MM.1S (cell line): ENCODE data around the gene GZF1.

Experiments
- DNase-seq: peaks from one replicate; pipeline ENCODE4 v3.0.0-alpha.2; 2015
- H2AFZ ChIP-seq: fragments of 300-600 bp; sonication (generic); 2 replicates; pipeline ENCODE4 v1.6.0; 2016; ENCODE audit warnings: antibody characterized with exemption, low read length
- H3F3A ChIP-seq: fragments of 300-600 bp; sonication (generic); 2 replicates; pipeline ENCODE4 v1.6.1; 2016; ENCODE audit warnings: mild to moderate bottlenecking, antibody characterized with exemption, low read length, moderate library complexity, mixed read lengths; ENCODE audit not compliant: insufficient read depth
- H3K27ac ChIP-seq: fragments of 300-600 bp; sonication (generic); 2 replicates; pipeline ENCODE4 v1.5.1; 2016; ENCODE audit warnings: mild to moderate bottlenecking, low read length
- H3K27me3 ChIP-seq: fragments of 300-600 bp; sonication (generic); replicated peaks from 2 replicates; pipeline ENCODE4 v1.6.0; 2016; ENCODE audit warnings: low read length; ENCODE audit not compliant: insufficient read depth
- H3K36me3 ChIP-seq: fragments of 300-600 bp; sonication (generic); replicated peaks from 2 replicates; pipeline ENCODE4 v1.6.1; 2016; ENCODE audit warnings: mild to moderate bottlenecking, low read length, mixed read lengths; ENCODE audit not compliant: insufficient read depth
- H3K4me1 ChIP-seq: fragments of 300-600 bp; sonication (generic); 2 replicates; pipeline ENCODE4 v1.6.1; 2016; ENCODE audit warnings: low read length, mixed read lengths
- H3K4me2 ChIP-seq: fragments of 300-600 bp; sonication (generic); 2 replicates; pipeline ENCODE4 v1.6.0; 2016; ENCODE audit warnings: low read depth, low read length
- H3K4me3 ChIP-seq: fragments of 300-600 bp; sonication (generic); 2 replicates; pipeline ENCODE4 v1.5.1; 2016; ENCODE audit warnings: low read length, mixed read lengths
- H3K79me2 ChIP-seq: fragments of 300-600 bp; sonication (generic); 2 replicates; pipeline ENCODE4 v1.6.1; 2016; ENCODE audit warnings: mixed run types, low read length, mixed read lengths
- H3K9ac ChIP-seq: fragments of 300-600 bp; sonication (generic); 2 replicates; pipeline ENCODE4 v1.6.1; 2016; ENCODE audit warnings: low read length, mixed read lengths
- H3K9me2 ChIP-seq: fragments of 300-600 bp; sonication (generic); replicated peaks from 2 replicates; pipeline ENCODE4 v1.6.1; 2016; ENCODE audit warnings: mild to moderate bottlenecking, low read length, mixed read lengths; ENCODE audit not compliant: insufficient read depth
- H3K9me3 ChIP-seq: fragments of 300-600 bp; sonication (generic); replicated peaks from 2 replicates; pipeline ENCODE4 v1.6.1; 2016; ENCODE audit warnings: mild to moderate bottlenecking, low read length, mixed read lengths; ENCODE audit not compliant: insufficient read depth
- H4K20me1 ChIP-seq: fragments of 300-600 bp; sonication (generic); 2 replicates; pipeline ENCODE4 v1.6.1; 2016; ENCODE audit warnings: mild to moderate bottlenecking, low read length, moderate library complexity, mixed read lengths; ENCODE audit not compliant: insufficient read depth
- EZH2 ChIP-seq: fragments of 300-600 bp; sonication (generic); optimal IDR thresholded peaks from 2 replicates; pipeline ENCODE3; 2017; ENCODE audit warnings: low read depth, mild to moderate bottlenecking, antibody characterized with exemption, low read length, mixed read lengths
- EZH2phosphoT487 ChIP-seq: fragments of 300-600 bp; sonication (generic); IDR thresholded peaks from 2 replicates; pipeline ENCODE4 v1.6.1; 2018; ENCODE audit warnings: antibody characterized with exemption, low read length
- TF ChIP-seq, protein P1 (sequence below): fragments of 300-600 bp; sonication (generic); IDR thresholded peaks from 2 replicates; pipeline ENCODE4 v1.5.1; 2016; ENCODE audit warnings: antibody characterized with exemption, low read length, mixed read lengths

The GZF1 gene

DNA sequence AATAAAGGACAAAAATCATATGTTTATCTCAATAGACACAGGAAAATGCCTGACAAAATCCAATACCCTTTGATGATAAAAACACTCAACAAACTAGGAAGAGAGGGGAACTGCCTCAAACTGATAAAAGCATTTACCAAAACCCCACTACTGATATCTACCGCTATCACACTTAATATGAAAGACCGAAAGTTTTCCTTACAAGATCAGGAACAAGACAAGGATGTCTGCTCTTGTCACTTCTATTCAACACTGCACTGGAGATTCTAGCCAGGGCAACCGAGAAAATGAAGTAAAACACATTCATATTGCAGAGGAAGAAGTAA, 25.1 kb downstream of the GZF1 start:
- Histone ChIP-seq H2AFZ (no peak overlapping the region), H3K4me1 (no peaks in the 10 kb centered on the region), H3K9me3 (no peaks in the 10 kb centered on the region), H3K4me3 (no peak overlapping the region), H3K9ac (no peak overlapping the region), H3K9me2 (no peaks in the 10 kb centered on the region), H4K20me1 (no peaks in the 10 kb centered on the region), H3K79me2 (peaks cover 3% of the 10 kb centered on the region; the same call in 1 of the 2 replicates), H3K4me2 (no peak overlapping the region), H3F3A (no peaks in the 10 kb centered on the region), H3K36me3 (peaks cover 4% of the 10 kb centered on the region; the same call in 1 of the 2 replicates), H3K27me3 (no peaks in the 10 kb centered on the region), H3K27ac (no peak overlapping the region)
- TF ChIP-seq EZH2: no peak
- no peak for TF ChIP-seq EZH2phosphoT487
- TF ChIP-seq, protein P1, sequence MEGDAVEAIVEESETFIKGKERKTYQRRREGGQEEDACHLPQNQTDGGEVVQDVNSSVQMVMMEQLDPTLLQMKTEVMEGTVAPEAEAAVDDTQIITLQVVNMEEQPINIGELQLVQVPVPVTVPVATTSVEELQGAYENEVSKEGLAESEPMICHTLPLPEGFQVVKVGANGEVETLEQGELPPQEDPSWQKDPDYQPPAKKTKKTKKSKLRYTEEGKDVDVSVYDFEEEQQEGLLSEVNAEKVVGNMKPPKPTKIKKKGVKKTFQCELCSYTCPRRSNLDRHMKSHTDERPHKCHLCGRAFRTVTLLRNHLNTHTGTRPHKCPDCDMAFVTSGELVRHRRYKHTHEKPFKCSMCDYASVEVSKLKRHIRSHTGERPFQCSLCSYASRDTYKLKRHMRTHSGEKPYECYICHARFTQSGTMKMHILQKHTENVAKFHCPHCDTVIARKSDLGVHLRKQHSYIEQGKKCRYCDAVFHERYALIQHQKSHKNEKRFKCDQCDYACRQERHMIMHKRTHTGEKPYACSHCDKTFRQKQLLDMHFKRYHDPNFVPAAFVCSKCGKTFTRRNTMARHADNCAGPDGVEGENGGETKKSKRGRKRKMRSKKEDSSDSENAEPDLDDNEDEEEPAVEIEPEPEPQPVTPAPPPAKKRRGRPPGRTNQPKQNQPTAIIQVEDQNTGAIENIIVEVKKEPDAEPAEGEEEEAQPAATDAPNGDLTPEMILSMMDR: no peak
- DNase-seq: no peak

DNA sequence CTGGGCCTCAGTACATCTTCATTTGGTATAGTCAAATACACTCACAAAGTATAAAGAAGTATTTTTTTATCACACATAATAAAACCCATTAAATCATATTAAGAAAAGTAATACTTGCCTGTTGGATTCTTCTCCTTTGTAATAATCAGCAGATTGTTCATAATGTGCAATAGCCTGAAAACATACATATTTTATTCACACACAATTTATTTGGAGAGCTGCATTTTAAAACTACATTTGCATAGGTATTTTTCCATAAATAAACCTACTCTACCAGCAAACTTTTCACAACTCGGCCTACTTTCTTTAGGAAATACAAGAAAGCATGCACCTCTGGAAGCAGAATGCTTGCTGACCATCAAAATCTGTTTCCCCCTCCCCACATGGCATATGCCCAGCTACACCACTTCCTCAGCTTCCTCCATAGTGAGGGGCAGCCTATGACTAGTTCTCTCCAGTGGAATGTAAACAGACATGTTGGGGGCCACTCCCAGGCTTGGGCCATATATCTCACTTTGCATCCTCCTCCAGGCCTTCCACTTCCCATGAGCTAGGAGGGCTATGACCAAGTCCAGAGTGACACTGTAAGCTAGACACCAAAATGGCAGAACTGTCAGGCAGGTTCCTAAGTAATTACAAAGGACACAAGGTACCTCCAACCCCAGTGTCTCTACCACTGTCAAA, 28.3 kb downstream of the GZF1 start:
- no peaks in the 10 kb centered on the region for H3K27me3 ChIP-seq
- H3K9me2 ChIP-seq: no peaks in the 10 kb centered on the region
- peaks cover 3% of the 10 kb centered on the region; the same call in 1 of the 2 replicates for H3K79me2 ChIP-seq
- no peaks in the 10 kb centered on the region for H3K9me3 ChIP-seq
- H3K9ac ChIP-seq: no peak overlapping the region
- H4K20me1 ChIP-seq: no peaks in the 10 kb centered on the region
- no peak overlapping the region for H3K4me2 ChIP-seq
- no peaks in the 10 kb centered on the region for H3F3A ChIP-seq
- no peak overlapping the region for H3K4me3 ChIP-seq
- H3K4me1 ChIP-seq: no peaks in the 10 kb centered on the region
- DNase-seq: no peak
- 0 out of 2 replicates have a peak, but pooled peaks cover 4% of the 10 kb centered on the region for H3K36me3 ChIP-seq
- TF ChIP-seq EZH2: no peak
- no peak overlapping the region for H2AFZ ChIP-seq
- H3K27ac ChIP-seq: no peak overlapping the region

DNA sequence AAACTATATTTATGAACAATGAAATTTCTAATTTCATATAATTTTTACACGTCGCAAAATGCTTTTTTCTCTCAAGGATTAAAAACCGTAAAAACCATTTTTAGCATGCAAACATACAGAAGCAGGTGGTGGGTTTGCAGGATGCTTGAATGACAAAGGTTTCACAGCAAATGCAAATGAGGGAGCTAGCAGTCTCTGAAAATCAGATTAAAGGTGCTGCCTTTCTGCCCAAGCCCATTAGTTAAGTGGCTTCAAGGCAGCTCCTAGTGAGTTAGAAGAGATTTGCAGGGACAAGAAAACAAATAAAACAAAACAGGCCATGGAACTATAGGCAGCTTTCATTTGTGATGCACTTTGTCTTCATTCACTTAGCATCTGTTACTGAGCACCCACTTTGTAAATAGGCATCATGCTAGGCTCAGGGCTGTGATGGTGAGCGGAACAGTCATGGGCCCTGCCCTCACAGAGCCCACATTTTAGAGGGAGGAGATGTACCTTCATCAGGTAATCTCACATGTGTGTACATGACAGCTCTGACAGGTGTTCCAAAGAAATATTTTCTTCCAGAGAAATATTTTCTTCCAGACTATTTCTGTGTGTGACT, 29.8 kb downstream of the GZF1 start:
- Histone ChIP-seq H3K9me2 (no peaks in the 10 kb centered on the region), H3K4me1 (no peaks in the 10 kb centered on the region), H3K27me3 (no peaks in the 10 kb centered on the region), H3K4me3 (no peak overlapping the region), H3K4me2 (no peak overlapping the region), H3K27ac (no peak overlapping the region), H3F3A (no peaks in the 10 kb centered on the region), H3K36me3 (peaks cover 4% of the 10 kb centered on the region; the same call in 1 of the 2 replicates), H3K79me2 (peaks cover 4% of the 10 kb centered on the region), H4K20me1 (no peaks in the 10 kb centered on the region), H3K9ac (no peak overlapping the region), H3K9me3 (no peaks in the 10 kb centered on the region), H2AFZ (no peak overlapping the region)
- no peak for DNase-seq
- TF ChIP-seq, protein P1: no peak
- TF ChIP-seq EZH2 (no peak), EZH2phosphoT487 (no peak)
